Neural crest cell (in vitro differentiated cells): ENCODE data around the gene CTNNA3. TPM values are rescaled to one million over a fixed set of nuclear protein-coding genes. Genes with fewer than 3 reads are reported as not detected.

Experiments
- DNase-seq: peaks from one replicate; pipeline ENCODE4 v3.0.0; 2021; ENCODE audit warnings: low read depth, mixed read lengths, low spot score
- H3K27ac Mint-ChIP-seq: one replicate; pipeline ENCODE4 v1.8.0; 2021; ENCODE audit warnings: mild to moderate bottlenecking, mixed read lengths; ENCODE audit not compliant: unreplicated experiment
- H3K27me3 Mint-ChIP-seq: 2 replicates; pipeline ENCODE4 v1.8.0; 2021; ENCODE audit warnings: low read depth, mild to moderate bottlenecking, mixed read lengths
- H3K36me3 Mint-ChIP-seq: 2 replicates; pipeline ENCODE4 v1.8.0; 2021; ENCODE audit warnings: low read depth, mild to moderate bottlenecking, mixed read lengths
- H3K4me1 Mint-ChIP-seq: 2 replicates; pipeline ENCODE4 v1.8.0; 2021; ENCODE audit warnings: mixed read lengths
- H3K4me3 Mint-ChIP-seq: one replicate; pipeline ENCODE4 v1.8.0; 2021; ENCODE audit warnings: mild to moderate bottlenecking, mixed read lengths
- H3K9me3 Mint-ChIP-seq: 2 replicates; pipeline ENCODE4 v1.8.0; 2021; ENCODE audit warnings: mixed read lengths
- CTCF ChIP-seq: fragments of 200-600 bp; sonication (generic); conservative IDR thresholded peaks from 2 replicates; pipeline ENCODE4 v1.5.0; 2021; ENCODE audit warnings: antibody characterized with exemption, mild to moderate bottlenecking
- total RNA-seq: library from RNA; stranded (reverse); gene quantifications from 2 replicates; pipeline ENCODE4 v1.2.1, GENCODE V29; 2021

Gene CTNNA3
- total RNA-seq, 1 donor from 2014 or later, result 4.7 TPM

- no peak overlapping the region for H3K27ac Mint-ChIP-seq
- H3K27me3 Mint-ChIP-seq, result no peaks in the 10 kb centered on the region
- no peaks in the 10 kb centered on the region for H3K36me3 Mint-ChIP-seq
- no peak for DNase-seq
- no peaks in the 10 kb centered on the region for H3K4me1 Mint-ChIP-seq
- H3K4me3 Mint-ChIP-seq, result no peak overlapping the region
- TF ChIP-seq CTCF, result no peak
- H3K9me3 Mint-ChIP-seq, result no peaks in the 10 kb centered on the region
Measured at GRCh38 chr10:66786709-66787108, 909.3 kb downstream of the CTNNA3 start.

- Mint-ChIP-seq H3K4me1 (no peaks in the 10 kb centered on the region), H3K36me3 (no peaks in the 10 kb centered on the region), H3K27ac (no peak overlapping the region), H3K9me3 (no peaks in the 10 kb centered on the region), H3K4me3 (no peak overlapping the region), H3K27me3 (no peaks in the 10 kb centered on the region)
- TF ChIP-seq CTCF, result no peak
- no peak for DNase-seq
Measured at GRCh38 chr10:66784770-66785169, 911.2 kb downstream of the CTNNA3 start.

GRCh38 chr10:66783316-66783715 lies 912.7 kb downstream of the CTNNA3 start:
- Mint-ChIP-seq H3K27me3 (no peaks in the 10 kb centered on the region), H3K27ac (no peak overlapping the region), H3K36me3 (no peaks in the 10 kb centered on the region), H3K4me1 (peaks cover 1% of the 10 kb centered on the region), H3K9me3 (no peaks in the 10 kb centered on the region), H3K4me3 (no peak overlapping the region)
- TF ChIP-seq CTCF, result no peak
- no peak for DNase-seq

GRCh38 chr10:66782776-66783175 lies 913.2 kb downstream of the CTNNA3 start:
- DNase-seq, result no peak
- Mint-ChIP-seq H3K27ac (no peak overlapping the region), H3K9me3 (no peaks in the 10 kb centered on the region), H3K36me3 (no peaks in the 10 kb centered on the region), H3K4me3 (no peak overlapping the region), H3K4me1 (peaks cover 7% of the 10 kb centered on the region), H3K27me3 (no peaks in the 10 kb centered on the region)
- TF ChIP-seq CTCF, result no peak

GRCh38 chr10:66782144-66782543 lies 913.9 kb downstream of the CTNNA3 start:
- Mint-ChIP-seq H3K4me1 (peaks cover 12% of the 10 kb centered on the region), H3K27ac (no peak overlapping the region), H3K27me3 (no peaks in the 10 kb centered on the region), H3K9me3 (no peaks in the 10 kb centered on the region), H3K4me3 (no peak overlapping the region), H3K36me3 (no peaks in the 10 kb centered on the region)
- TF ChIP-seq CTCF, result no peak
- DNase-seq, result no peak

GRCh38 chr10:66780796-66781195 lies 915.2 kb downstream of the CTNNA3 start:
- peaks cover 14% of the 10 kb centered on the region for H3K4me1 Mint-ChIP-seq
- TF ChIP-seq CTCF, result no peak
- no peak overlapping the region for H3K27ac Mint-ChIP-seq
- H3K4me3 Mint-ChIP-seq, result no peak overlapping the region
- H3K36me3 Mint-ChIP-seq, result no peaks in the 10 kb centered on the region
- H3K27me3 Mint-ChIP-seq, result no peaks in the 10 kb centered on the region
- no peaks in the 10 kb centered on the region for H3K9me3 Mint-ChIP-seq
- no peak for DNase-seq
